Glomerular endothelial cell (primary cell): ENCODE measurements around the gene MAD2L1BP. TPM values are rescaled to one million over a fixed set of nuclear protein-coding genes. Genes with fewer than 3 reads are reported as not detected.

Experiments used
- DNase-seq: peaks from one replicate; pipeline ENCODE4 v3.0.0-alpha.2; 2011; ENCODE audit warnings: low read depth, low spot score; ENCODE audit errors: extremely low read depth
- total RNA-seq: library from RNA; depleted of rRNA; stranded (reverse); fragments of >200 nt; gene quantifications from 2 replicates; pipeline ENCODE4 v1.2.3, GENCODE V29; 2015

Gene MAD2L1BP
- total RNA-seq, 1 donor from 2014 or later, result 48.7 TPM

DNA sequence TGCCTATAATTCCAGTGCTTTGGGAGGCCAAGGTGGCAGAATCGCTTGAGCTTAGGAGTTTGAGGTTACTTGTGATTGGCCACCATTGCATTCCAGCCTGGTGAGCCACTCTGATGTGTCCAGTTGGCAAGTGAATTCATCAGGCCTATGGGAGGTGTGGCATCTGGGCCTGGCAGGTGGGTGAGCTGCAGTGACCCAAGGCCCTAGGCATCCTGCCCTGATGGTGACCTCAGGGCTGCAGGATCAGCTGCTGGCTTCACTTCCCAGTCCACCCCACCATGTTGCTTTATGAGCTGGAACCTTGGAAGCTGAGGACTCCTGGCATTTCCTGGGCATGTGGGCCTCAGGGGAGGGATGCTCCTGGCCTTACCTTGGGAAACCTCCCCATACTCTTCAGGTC lies 29.7 kb downstream of the MAD2L1BP start:
- no peak for DNase-seq

GRCh38 chr6:43666196-43666920 lies 30.7 kb downstream of the MAD2L1BP start:
- no peak for DNase-seq

GRCh38 chr6:43667245-43668150 lies 31.9 kb downstream of the MAD2L1BP start:
- DNase-seq, result no peak

- no peak for DNase-seq
Measured at GRCh38 chr6:43668151-43669028, 32.8 kb downstream of the MAD2L1BP start.

- DNase-seq, result no peak
Measured at GRCh38 chr6:43669050-43669921, 33.6 kb downstream of the MAD2L1BP start.

GRCh38 chr6:43669922-43670622 lies 34.4 kb downstream of the MAD2L1BP start:
- DNase-seq, result no peak

DNA sequence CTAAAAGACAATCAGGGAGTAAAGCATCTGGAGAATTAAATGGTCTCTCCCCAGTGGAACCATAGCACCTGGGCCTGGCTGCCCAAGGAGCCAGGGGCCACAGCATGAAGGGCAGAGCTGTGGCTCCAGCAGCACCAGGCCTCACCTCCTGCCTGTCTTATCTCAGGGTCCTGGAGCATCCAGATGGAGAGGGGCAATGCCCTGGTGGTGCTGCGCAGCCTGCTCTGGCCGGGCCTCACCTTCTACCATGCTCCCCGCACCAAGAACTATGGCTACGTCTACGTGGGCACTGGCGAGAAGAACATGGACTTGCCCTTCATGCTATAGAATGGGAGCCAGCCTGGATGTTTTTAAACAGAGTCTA lies 35.0 kb downstream of the MAD2L1BP start:
- DNase-seq, result no peak

DNA sequence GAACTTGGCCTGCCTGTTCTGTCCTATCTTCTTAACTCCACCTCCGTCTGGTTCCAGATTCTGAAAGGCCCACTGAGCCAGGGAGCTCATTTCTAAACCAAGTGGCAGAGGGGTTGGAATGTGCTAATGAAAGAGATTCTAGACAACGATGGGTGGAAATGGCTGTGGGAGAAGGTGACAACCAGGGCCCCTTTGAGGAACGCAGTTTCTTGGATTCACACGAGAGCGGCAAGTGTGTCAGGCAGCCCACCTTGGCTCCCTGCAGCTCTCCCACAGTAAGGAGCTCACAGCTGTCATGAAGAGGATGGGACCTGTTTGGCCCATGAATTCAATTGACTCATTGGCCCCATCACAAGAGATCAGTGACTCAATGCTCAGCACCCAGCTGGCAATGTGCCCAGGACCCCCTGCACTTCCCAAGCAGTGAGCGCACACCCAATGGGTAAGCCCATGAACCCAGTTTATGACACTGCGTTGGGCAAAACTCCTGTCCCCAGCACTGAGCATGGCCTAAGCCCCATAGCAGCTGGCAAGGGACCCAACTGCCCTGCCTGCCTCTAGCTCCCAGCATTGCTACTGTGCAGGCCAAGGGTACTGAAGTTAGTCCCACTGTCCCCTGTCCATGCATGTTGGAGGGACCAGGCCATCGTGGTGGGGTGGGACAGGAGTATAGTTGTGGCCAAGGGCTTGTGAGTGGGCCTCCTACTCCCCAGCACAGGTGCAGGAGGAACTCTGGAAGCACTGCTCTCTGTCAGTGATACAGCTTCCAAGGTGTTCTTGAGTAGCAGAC lies 35.6 kb downstream of the MAD2L1BP start:
- DNase-seq, result no peak

DNA sequence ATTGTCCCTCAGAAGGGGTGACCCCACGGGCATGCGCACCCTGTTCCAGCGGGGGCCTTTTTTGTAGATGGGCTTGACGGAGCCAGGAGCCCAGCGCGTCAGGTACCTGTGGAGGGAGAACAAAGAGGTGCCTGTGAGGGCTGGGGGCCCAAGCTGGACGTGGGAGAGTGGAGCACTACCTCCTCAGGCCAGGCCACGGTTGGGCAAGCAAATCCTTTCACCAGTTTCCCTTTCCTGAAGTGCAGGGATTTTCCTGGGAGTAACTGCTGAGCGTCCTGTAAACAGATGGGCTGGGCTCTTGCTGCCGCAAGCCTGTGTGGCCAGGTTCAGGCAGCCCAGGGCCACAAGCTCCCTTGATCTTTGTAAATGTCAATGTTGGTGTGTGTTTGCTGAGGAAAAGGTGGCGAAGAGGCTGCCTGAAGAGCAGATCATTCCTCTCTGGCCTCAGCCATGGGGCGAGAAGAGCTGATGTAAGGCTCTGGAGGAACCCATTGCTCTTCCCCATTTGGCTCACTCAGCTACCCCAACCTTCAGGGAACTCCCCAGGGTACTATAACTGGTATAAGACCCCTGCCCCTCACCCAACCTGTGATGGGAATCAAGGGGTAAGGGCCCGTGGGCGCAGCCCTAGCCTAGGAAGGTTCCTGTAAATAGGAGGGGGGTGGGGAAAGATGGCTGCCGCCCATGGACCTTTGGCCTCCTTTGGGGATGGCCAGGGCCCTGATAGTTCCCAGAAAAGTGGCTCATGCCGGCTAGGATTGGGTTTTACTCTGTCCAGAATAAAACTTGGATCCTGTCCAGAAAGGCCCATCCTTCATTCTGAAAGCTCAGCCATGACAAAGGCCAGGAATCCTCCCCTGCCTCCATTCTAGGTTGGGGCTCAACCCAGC lies 36.4 kb downstream of the MAD2L1BP start:
- no peak for DNase-seq

DNA sequence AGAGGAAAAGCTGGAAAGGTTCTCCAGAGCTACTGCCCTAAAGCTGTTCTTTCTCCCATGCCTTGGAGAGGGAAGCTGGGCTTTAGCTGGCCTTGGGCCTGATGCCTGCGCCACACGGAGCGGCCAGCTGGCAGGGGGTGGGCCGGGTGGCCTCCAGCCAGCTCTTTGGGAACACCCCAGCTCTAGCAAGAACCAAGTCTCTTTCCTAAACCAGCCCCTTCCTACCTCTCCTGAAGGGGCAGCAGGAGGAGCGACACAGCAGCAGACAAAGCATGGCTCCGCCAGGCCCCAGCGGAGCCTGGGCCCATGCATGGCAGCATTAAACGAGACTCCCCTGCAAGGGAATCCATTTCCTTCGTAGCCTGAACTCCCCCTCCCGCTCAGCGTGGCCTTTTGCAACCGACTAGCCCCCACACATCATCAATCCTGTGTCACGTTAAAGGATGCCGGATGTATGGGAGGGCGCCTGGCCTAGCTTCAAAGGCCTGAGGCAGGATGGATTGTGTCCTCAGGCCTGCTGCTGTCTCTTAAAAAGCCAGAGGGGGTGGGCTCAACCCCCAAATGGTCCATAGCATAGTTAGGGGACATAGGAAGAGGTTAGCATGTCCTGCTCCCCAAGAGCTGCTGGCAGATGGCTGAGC lies 37.9 kb downstream of the MAD2L1BP start:
- no peak for DNase-seq

GRCh38 chr6:43674291-43674690 lies 38.7 kb downstream of the MAD2L1BP start:
- DNase-seq, result no peak

DNA sequence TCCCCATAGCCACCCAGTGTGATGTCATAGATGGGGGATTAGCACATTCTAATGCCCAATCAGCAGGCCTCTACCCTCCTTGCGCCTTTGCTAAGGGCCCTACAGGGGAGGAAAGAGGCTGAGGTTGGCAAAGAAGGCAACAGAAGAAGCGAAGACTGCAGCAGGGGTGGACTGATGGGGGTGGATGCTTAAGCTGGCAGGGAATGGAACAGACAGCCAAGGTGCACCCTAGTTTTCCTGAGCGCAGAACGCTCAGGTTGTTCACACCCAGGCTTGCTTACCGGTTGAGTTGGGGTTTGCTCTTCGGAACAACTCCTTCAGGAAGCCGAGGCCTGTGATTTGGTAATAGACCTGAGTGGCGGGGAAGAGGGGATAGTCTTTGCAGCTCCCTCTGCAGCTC lies 39.3 kb downstream of the MAD2L1BP start:
- DNase-seq, result no peak

DNA sequence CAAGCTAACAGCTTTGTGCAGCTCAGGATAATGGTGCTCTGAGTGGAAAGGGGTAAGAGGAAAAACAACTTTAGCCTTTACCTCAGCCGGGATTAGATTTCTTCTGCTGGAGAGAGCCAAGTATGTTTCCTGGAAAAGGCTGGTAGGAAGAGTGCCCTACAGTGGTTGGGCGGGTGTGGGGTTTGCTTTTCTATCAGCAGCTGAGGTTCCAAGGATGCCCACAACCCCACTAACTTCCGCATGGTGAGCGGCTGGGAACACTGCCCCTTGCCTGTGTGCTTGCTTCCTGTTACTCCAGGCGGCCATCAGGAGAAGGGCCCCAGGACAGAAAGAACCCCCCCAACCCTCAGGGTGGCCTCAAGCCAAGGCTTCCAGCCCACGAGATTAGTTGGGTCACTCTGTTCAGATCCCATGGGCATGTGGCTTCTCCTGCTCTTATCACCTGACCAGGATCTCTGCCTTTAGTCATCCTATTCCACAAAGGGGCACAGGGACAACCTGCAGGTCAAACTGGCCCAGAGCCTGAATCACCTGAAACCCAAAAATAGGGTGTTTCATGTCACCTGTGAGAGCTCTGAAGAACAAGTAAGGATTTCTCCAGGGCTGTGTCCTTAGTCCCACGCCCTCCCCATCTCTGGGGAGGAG lies 41.4 kb downstream of the MAD2L1BP start:
- DNase-seq, result no peak

DNA sequence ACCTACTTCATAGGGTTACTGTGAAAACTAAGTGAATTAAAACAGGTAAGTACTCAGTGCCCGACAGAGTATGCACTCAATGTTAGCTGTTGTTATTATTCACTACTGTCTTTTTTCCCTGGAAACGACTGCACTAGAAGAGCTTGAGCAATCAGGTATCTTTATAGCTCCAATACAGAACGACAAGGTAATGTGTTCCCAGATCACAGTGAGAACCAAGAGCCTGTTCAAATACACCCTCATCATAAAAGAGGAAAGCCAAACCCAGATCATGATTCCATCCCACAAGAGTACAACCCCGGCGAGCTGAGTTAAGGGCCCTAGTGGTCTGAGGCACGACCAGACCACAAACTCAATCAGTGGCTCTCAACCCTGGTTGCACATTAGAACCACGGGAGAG lies 42.1 kb downstream of the MAD2L1BP start:
- DNase-seq, result no peak

- no peak for DNase-seq
Measured at GRCh38 chr6:43678341-43678740, 42.7 kb downstream of the MAD2L1BP start.

DNA sequence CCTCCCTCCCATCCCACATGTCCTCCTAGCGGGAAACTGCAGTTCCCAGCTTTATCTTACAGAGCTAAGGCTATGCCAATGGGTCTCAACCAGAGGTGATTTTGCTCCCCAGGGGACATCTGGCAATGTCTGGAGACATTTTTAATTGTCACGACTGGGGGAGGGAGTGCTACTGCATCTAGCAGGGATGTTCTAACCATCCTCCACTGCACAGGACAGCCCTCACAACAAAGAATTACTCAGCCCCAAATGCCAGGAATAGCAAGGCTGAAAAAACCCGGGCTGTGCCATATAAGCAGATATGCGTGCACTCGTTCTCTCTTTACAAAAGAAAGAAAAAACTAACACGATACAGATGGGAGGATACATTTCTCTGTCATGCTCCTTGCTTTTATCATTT lies 43.4 kb downstream of the MAD2L1BP start:
- DNase-seq, result no peak
